DMS153 treated with DMSO at 0.1 percent for 48 hours (cell line): ENCODE results near the gene PRKG2.
A peak's percentile ranks its signal among the peaks of the same experiment; 100 is the strongest.

Experiments used
- DNase-seq: peaks from one replicate; lab custom pipeline; 2025; ENCODE audit not compliant: unreplicated experiment; lab: John Stamatoyannopoulos, UW

PRKG2 gene

GRCh38 chr4:81164126-81164525 lies 50.9 kb downstream of the PRKG2 start:
- DNase-seq: no peak

GRCh38 chr4:81162752-81163458 lies 52.1 kb downstream of the PRKG2 start:
- no peak for DNase-seq

GRCh38 chr4:81153714-81154323 lies 61.2 kb downstream of the PRKG2 start:
- DNase-seq: peak; percentile 30

GRCh38 chr4:81152839-81153713 lies 61.9 kb downstream of the PRKG2 start:
- no peak for DNase-seq

GRCh38 chr4:81149976-81150375 lies 65.0 kb downstream of the PRKG2 start:
- DNase-seq: no peak

GRCh38 chr4:81148576-81148975 lies 66.4 kb downstream of the PRKG2 start:
- no peak for DNase-seq

GRCh38 chr4:81146466-81146865 lies 68.6 kb downstream of the PRKG2 start:
- DNase-seq: no peak

GRCh38 chr4:81143183-81143582 lies 71.8 kb downstream of the PRKG2 start:
- no peak for DNase-seq

- DNase-seq: no peak
Observed at GRCh38 chr4:81142744-81143143, 72.3 kb downstream of the PRKG2 start.

GRCh38 chr4:81137894-81138293 lies 77.1 kb downstream of the PRKG2 start:
- DNase-seq: no peak

GRCh38 chr4:81137446-81137845 lies 77.6 kb downstream of the PRKG2 start:
- no peak for DNase-seq

GRCh38 chr4:81136161-81136905 lies 78.7 kb downstream of the PRKG2 start:
- no peak for DNase-seq

GRCh38 chr4:81135501-81135900 lies 79.5 kb downstream of the PRKG2 start:
- no peak for DNase-seq

- no peak for DNase-seq
Observed at GRCh38 chr4:81131563-81131962, 83.5 kb downstream of the PRKG2 start.

- DNase-seq: no peak
Observed at GRCh38 chr4:81131066-81131465, 84.0 kb downstream of the PRKG2 start.

GRCh38 chr4:81130569-81130968 lies 84.5 kb downstream of the PRKG2 start:
- no peak for DNase-seq

- DNase-seq: no peak
Observed at GRCh38 chr4:81120055-81120454, 95.0 kb downstream of the PRKG2 start.

GRCh38 chr4:81118086-81118485 lies 96.9 kb downstream of the PRKG2 start:
- no peak for DNase-seq

GRCh38 chr4:81116566-81116965 lies 98.5 kb downstream of the PRKG2 start:
- DNase-seq: no peak

- no peak for DNase-seq
Observed at GRCh38 chr4:81113024-81113423, 102.0 kb downstream of the PRKG2 start.

- no peak for DNase-seq
Observed at GRCh38 chr4:81109356-81109755, 105.7 kb downstream of the PRKG2 start.
